MCF 10A (cell line): ENCODE results near the gene MRPL58. TPM values are rescaled to one million over a fixed set of nuclear protein-coding genes. Genes with fewer than 3 reads are reported as not detected.

Experiments
- BruUV-seq: library from RNA; stranded (reverse); fragments of 400-500 nt; replicated peaks from 2 replicates; lab custom pipeline; 2021; lab: Mats Ljungman, UMichigan
- CTCF ChIA-PET: fragments of 300-600 bp; sonication (Branson Sonifier 250); formaldehyde crosslinking; extraction: SDS; loops from one replicate; lab custom pipeline; 2021; ENCODE audit warnings: antibody characterized with exemption, inconsistent platforms; lab: Yijun Ruan, JAX
- POLR2A ChIA-PET: fragments of 300-600, 350-650 bp; sonication (Branson Sonifier 250); formaldehyde crosslinking; extraction: SDS; loops from one replicate; lab custom pipeline; 2020; ENCODE audit warnings: antibody characterized with exemption, inconsistent platforms; lab: Yijun Ruan, JAX
- DNase-seq: peaks from one replicate; pipeline ENCODE4 v3.0.0-alpha.2; 2018; ENCODE audit not compliant: unreplicated experiment
- H3K27ac Mint-ChIP-seq: one replicate; pipeline ENCODE4 v1.8.0; 2022; ENCODE audit warnings: mild to moderate bottlenecking, low read depth, mixed read lengths; ENCODE audit not compliant: unreplicated experiment
- H3K27me3 Mint-ChIP-seq: one replicate; pipeline ENCODE4 v1.8.0; 2022; ENCODE audit warnings: mixed read lengths; ENCODE audit not compliant: insufficient read depth, unreplicated experiment
- H3K36me3 Mint-ChIP-seq: one replicate; pipeline ENCODE4 v1.8.0; 2022; ENCODE audit warnings: mild to moderate bottlenecking, moderate library complexity, mixed read lengths; ENCODE audit not compliant: insufficient read depth, unreplicated experiment
- H3K4me1 Mint-ChIP-seq: one replicate; pipeline ENCODE4 v1.8.0; 2022; ENCODE audit warnings: mixed read lengths; ENCODE audit not compliant: insufficient read depth, unreplicated experiment
- H3K4me3 Mint-ChIP-seq: one replicate; pipeline ENCODE4 v1.8.0; 2022; ENCODE audit warnings: mild to moderate bottlenecking, moderate library complexity, mixed read lengths; ENCODE audit not compliant: unreplicated experiment
- H3K9me3 Mint-ChIP-seq: one replicate; pipeline ENCODE4 v1.8.0; 2022; ENCODE audit warnings: mixed read lengths; ENCODE audit not compliant: unreplicated experiment
- intact Hi-C: fragments of 100-400 bp; cut with micrococcal nuclease; formaldehyde crosslinking; loops from 2 replicates; pipeline ENCODE4 v1.14.1; 2022
- total RNA-seq: library from RNA; stranded (reverse); gene quantifications from 2 replicates; pipeline ENCODE4 v1.2.3, GENCODE V29; 2022
- TF ChIP-seq, protein P1 (sequence below): fragments of 200-600 bp; IDR thresholded peaks from one replicate; pipeline ENCODE4 v1.8.0; 2022; ENCODE audit warnings: antibody characterized with exemption, mild to moderate bottlenecking; ENCODE audit not compliant: unreplicated experiment

Gene MRPL58
- total RNA-seq, 1 experiment from 2014 or later, result 71.2 TPM

DNA sequence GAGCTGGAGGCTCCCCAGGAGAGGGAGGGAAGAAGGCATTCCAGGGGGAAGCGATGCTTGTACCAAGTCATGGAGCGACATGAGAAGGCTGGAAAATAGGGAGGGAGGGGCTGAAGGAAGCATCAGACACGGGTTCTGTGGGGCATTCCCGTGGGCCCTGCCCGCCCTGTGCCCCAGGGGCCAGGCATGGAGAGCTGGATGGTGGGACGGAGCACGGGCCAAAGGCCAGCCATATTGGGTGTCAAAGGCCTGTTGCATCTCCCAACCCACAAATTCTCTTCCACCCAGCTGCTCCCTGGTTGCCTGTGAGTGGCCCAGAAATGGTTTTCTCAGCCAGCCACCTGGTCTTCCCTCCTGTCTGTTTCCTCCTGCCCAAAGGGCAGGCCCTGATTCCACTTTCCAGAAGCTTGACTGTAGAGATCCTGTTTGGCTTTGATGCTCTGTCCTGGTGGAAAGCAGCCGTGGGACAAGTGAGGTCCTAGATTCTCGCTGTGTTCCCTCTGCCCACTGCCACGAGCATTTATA lies 21.8 kb upstream of the MRPL58 start:
- no peak for DNase-seq
- ChIA-PET CTCF (interaction anchor here (0.6 to 4.2 kb wide), 7 partner anchors 22 to 249 kb away, joined by 3 to 29 read pairs (median 4); partner anchors contain the start of genes MRPL58 and OTOP2), POLR2A (interaction anchor here (0.9 to 10.4 kb wide), 7 partner anchors 19 to 164 kb away, joined by 3 to 228 read pairs (median 4); partner anchors contain the start of genes ARMC7, FDXR and MRPL58)
- H3K27me3 Mint-ChIP-seq, result no peaks in the 10 kb centered on the region
- no peak overlapping the region for H3K4me3 Mint-ChIP-seq
- no peaks in the 10 kb centered on the region for H3K9me3 Mint-ChIP-seq
- peaks cover 30% of the 10 kb centered on the region for H3K4me1 Mint-ChIP-seq
- H3K36me3 Mint-ChIP-seq, result peaks cover 6% of the 10 kb centered on the region
- TF ChIP-seq, protein P1, sequence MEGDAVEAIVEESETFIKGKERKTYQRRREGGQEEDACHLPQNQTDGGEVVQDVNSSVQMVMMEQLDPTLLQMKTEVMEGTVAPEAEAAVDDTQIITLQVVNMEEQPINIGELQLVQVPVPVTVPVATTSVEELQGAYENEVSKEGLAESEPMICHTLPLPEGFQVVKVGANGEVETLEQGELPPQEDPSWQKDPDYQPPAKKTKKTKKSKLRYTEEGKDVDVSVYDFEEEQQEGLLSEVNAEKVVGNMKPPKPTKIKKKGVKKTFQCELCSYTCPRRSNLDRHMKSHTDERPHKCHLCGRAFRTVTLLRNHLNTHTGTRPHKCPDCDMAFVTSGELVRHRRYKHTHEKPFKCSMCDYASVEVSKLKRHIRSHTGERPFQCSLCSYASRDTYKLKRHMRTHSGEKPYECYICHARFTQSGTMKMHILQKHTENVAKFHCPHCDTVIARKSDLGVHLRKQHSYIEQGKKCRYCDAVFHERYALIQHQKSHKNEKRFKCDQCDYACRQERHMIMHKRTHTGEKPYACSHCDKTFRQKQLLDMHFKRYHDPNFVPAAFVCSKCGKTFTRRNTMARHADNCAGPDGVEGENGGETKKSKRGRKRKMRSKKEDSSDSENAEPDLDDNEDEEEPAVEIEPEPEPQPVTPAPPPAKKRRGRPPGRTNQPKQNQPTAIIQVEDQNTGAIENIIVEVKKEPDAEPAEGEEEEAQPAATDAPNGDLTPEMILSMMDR, result no peak
- intact Hi-C loops, result no loop called here
- no TSS peak for BruUV-seq
- H3K27ac Mint-ChIP-seq, result no peak overlapping the region

DNA sequence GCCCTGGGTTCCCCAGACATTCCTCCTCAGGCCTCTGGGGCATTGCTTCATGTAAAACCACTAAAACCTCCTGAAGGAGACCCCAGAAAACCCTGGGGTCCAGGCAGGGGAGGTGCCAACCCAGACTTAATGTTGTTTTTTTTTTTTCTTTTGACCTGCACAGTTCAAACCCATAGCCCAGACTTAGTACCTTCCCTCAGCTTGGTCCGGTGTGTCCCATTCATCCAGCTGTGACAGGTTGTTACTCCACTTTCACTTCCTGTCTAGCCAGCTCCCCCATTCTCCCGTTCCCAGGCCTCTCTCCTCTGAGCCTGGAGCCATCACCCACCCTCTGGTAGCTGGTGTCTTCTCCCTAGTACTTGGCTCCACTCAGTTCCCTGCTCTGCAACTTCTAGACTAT lies 20.2 kb upstream of the MRPL58 start:
- TF ChIP-seq, protein P1, result no peak
- no TSS peak for BruUV-seq

DNA sequence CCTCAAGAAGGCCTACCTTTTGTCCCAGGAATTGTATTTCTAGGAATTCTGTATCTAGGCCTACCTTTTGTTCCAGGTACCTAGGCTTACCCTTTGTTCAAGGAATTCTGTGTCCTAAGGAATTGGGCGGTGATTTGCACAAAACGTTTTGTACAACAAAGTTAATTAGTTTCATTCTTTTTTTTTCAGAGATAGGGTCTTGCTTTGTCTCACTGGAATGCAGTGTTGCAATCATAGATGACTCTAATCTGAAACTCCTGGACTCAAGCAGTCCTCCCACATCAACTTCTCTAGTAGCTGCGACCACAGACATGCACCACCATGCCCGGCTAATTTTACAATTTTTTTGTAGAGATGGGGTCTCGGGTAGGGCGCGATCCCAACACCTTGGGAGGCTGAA lies 18.0 kb upstream of the MRPL58 start:
- ChIA-PET POLR2A (interaction anchor here (0.8 to 10.4 kb wide), 10 partner anchors 15 to 123 kb away, joined by 3 to 228 read pairs (median 12); partner anchors contain the start of genes ATP5PD, FDXR, KCTD2 and MRPL58), CTCF (interaction anchor here (0.6 to 1.7 kb wide), 7 partner anchors 17 to 512 kb away, joined by 3 to 9 read pairs (median 3); partner anchors contain the start of genes MRPL58 and OTOP2)
- TF ChIP-seq, protein P1, result no peak
- peaks cover 6% of the 10 kb centered on the region for H3K36me3 Mint-ChIP-seq
- no peak overlapping the region for H3K4me3 Mint-ChIP-seq
- H3K27me3 Mint-ChIP-seq, result no peaks in the 10 kb centered on the region
- intact Hi-C loops, result no loop called here
- H3K9me3 Mint-ChIP-seq, result no peaks in the 10 kb centered on the region
- BruUV-seq, result no TSS peak
- no peak overlapping the region for H3K27ac Mint-ChIP-seq
- H3K4me1 Mint-ChIP-seq, result peaks cover 25% of the 10 kb centered on the region
- peak; percentile 43 for DNase-seq

More for the DNA sequence above, 20.2 kb upstream of the MRPL58 start:
- no peaks in the 10 kb centered on the region for H3K9me3 Mint-ChIP-seq
- ChIA-PET CTCF (interaction anchor here (1.0 to 4.2 kb wide), 4 partner anchors 21 to 138 kb away, joined by 3 to 20 read pairs (median 3); partner anchors contain the start of gene USH1G), POLR2A (interaction anchor here (0.6 to 10.4 kb wide), 17 partner anchors 9 to 1565 kb away, joined by 3 to 228 read pairs (median 6); partner anchors contain the start of genes ATP5PD, FDXR, KCTD2 and MRPL58)
- intact Hi-C loops, result no loop called here
- H3K36me3 Mint-ChIP-seq, result peaks cover 6% of the 10 kb centered on the region
- H3K27ac Mint-ChIP-seq, result peak overlapping the region; percentile 16
- peak; percentile 11 for DNase-seq
- peaks cover 27% of the 10 kb centered on the region for H3K4me1 Mint-ChIP-seq
- H3K27me3 Mint-ChIP-seq, result no peaks in the 10 kb centered on the region
- H3K4me3 Mint-ChIP-seq, result peak overlapping the region; percentile 56

DNA sequence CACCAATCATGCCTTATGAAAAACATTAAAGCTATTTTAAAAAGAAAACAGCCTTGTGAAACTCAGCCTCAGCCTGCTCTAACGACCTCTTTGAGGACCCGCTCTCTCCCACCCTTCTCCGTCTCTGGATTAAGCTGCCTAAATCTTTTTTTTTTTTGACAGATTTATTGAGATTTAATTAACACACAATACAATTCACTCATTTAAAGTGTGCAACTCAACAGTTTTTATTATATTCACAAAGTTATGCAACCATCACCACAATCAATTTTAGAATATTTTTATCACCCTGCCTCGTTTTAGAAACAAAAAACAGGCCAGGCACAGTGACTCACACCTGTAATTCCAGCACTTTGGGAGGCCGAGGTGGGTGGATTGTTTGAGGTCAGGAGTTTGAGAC lies 16.6 kb upstream of the MRPL58 start:
- TF ChIP-seq, protein P1, result no peak
- no peak for DNase-seq
- ChIA-PET CTCF (interaction anchor here (0.6 to 1.7 kb wide), 3 partner anchors 34 to 408 kb away, joined by 3 to 9 read pairs (median 8); no protein-coding TSS in a partner anchor), POLR2A (interaction anchor here (0.7 to 10.4 kb wide), 2 partner anchors 14 to 176 kb away, joined by 3 to 228 read pairs; partner anchors contain the start of gene MRPL58)
- H3K27ac Mint-ChIP-seq, result no peak overlapping the region
- no peak overlapping the region for H3K4me3 Mint-ChIP-seq
- peaks cover 25% of the 10 kb centered on the region for H3K4me1 Mint-ChIP-seq
- no peaks in the 10 kb centered on the region for H3K9me3 Mint-ChIP-seq
- intact Hi-C loops, result no loop called here
- H3K27me3 Mint-ChIP-seq, result no peaks in the 10 kb centered on the region
- H3K36me3 Mint-ChIP-seq, result no peaks in the 10 kb centered on the region
- BruUV-seq, result no TSS peak
